Ishikawa (cell line): ENCODE data around the gene GRAMD1A.
A peak's percentile ranks its signal among the peaks of the same experiment; 100 is the strongest.

ENCODE experiments used
- CEBPB ChIP-seq: IDR thresholded peaks from 2 replicates; pipeline ENCODE4 v1.6.1; 2012
- EGR1 ChIP-seq: IDR thresholded peaks from 2 replicates; pipeline ENCODE4 v1.6.1; 2012
- EP300 ChIP-seq: IDR thresholded peaks from 2 replicates; pipeline ENCODE4 v1.6.1; 2012; ENCODE audit warnings: borderline replicate concordance
- FOXM1 ChIP-seq: IDR thresholded peaks from 2 replicates; pipeline ENCODE4 v1.6.1; 2012; ENCODE audit warnings: low read depth, borderline replicate concordance
- MAX ChIP-seq: IDR thresholded peaks from 2 replicates; pipeline ENCODE4 v1.6.1; 2012
- NFIC ChIP-seq: IDR thresholded peaks from 2 replicates; pipeline ENCODE4 v1.6.1; 2012
- RAD21 ChIP-seq: IDR thresholded peaks from 2 replicates; pipeline ENCODE4 v1.6.1; 2012; ENCODE audit warnings: low read depth
- REST ChIP-seq: IDR thresholded peaks from 2 replicates; pipeline ENCODE4 v1.6.1; 2012; ENCODE audit warnings: low read depth, mild to moderate bottlenecking
- TAF1 ChIP-seq: IDR thresholded peaks from 2 replicates; pipeline ENCODE4 v1.6.1; 2012; ENCODE audit warnings: low read depth, mild to moderate bottlenecking
- TCF12 ChIP-seq: IDR thresholded peaks from 2 replicates; pipeline ENCODE4 v1.6.1; 2012; ENCODE audit warnings: low read depth
- TEAD4 ChIP-seq: IDR thresholded peaks from 2 replicates; pipeline ENCODE4 v1.6.1; 2012
- USF1 ChIP-seq: IDR thresholded peaks from 2 replicates; pipeline ENCODE4 v1.6.1; 2012
- YY1 ChIP-seq: IDR thresholded peaks from 2 replicates; pipeline ENCODE4 v1.6.1; 2012; ENCODE audit warnings: low read depth
- ZBTB7A ChIP-seq: IDR thresholded peaks from 2 replicates; pipeline ENCODE4 v1.6.1; 2012; ENCODE audit warnings: low read depth

GRAMD1A gene

GRCh38 chr19:34961775-34962686 is 38.1 kb upstream of the GRAMD1A start:
- TF ChIP-seq TAF1 = no peak
- no peak for TF ChIP-seq USF1
- TF ChIP-seq EP300 = no peak
- no peak for TF ChIP-seq RAD21
- TF ChIP-seq NFIC = no peak
- TF ChIP-seq EGR1 = no peak
- no peak for TF ChIP-seq TEAD4
- no peak for TF ChIP-seq TCF12
- no peak for TF ChIP-seq CEBPB
- TF ChIP-seq FOXM1 = no peak

GRCh38 chr19:34962687-34963572 is 37.2 kb upstream of the GRAMD1A start:
- TF ChIP-seq YY1 (no peak), FOXM1 (no peak), MAX (no peak), CEBPB (no peak), REST (no peak), EGR1 (no peak)

- TF ChIP-seq EGR1 (no peak), ZBTB7A (peak; percentile 93), NFIC (peak; percentile 72), MAX (0 out of 2 replicates have a peak, but pooled peaks have one; percentile 32), RAD21 (no peak), YY1 (no peak)
Observed at GRCh38 chr19:34963573-34964406, 36.3 kb upstream of the GRAMD1A start, which contains the start of gene ZNF792. TSS of gene ZNF792 (minus strand) at chr19:34964229. CDS start at chr19:34963662, 567 bp downstream.

- TF ChIP-seq USF1 (no peak), CEBPB (no peak), TEAD4 (no peak), EGR1 (no peak), RAD21 (no peak), EP300 (no peak)
Observed at GRCh38 chr19:34964598-34964997, 35.5 kb upstream of the GRAMD1A start.

GRCh38 chr19:34967551-34967950 is 32.6 kb upstream of the GRAMD1A start:
- no peak for TF ChIP-seq ZBTB7A
- TF ChIP-seq NFIC = no peak
- no peak for TF ChIP-seq TAF1
- TF ChIP-seq YY1 = no peak
- no peak for TF ChIP-seq REST
- TF ChIP-seq USF1 = no peak
- TF ChIP-seq MAX = no peak
- no peak for TF ChIP-seq TCF12
- TF ChIP-seq TEAD4 = no peak
- no peak for TF ChIP-seq EGR1
- no peak for TF ChIP-seq FOXM1
- TF ChIP-seq CEBPB = no peak
- no peak for TF ChIP-seq RAD21
